GM18909 (cell line): ENCODE data around the gene ETV6.

Experiments used
- ATAC-seq: cut with Tn5 transposase; IDR thresholded peaks from one replicate; pipeline ENCODE4 v1.9.1; 2021; ENCODE audit warnings: mild to moderate bottlenecking; ENCODE audit not compliant: unreplicated experiment, poor library complexity

The ETV6 gene

DNA sequence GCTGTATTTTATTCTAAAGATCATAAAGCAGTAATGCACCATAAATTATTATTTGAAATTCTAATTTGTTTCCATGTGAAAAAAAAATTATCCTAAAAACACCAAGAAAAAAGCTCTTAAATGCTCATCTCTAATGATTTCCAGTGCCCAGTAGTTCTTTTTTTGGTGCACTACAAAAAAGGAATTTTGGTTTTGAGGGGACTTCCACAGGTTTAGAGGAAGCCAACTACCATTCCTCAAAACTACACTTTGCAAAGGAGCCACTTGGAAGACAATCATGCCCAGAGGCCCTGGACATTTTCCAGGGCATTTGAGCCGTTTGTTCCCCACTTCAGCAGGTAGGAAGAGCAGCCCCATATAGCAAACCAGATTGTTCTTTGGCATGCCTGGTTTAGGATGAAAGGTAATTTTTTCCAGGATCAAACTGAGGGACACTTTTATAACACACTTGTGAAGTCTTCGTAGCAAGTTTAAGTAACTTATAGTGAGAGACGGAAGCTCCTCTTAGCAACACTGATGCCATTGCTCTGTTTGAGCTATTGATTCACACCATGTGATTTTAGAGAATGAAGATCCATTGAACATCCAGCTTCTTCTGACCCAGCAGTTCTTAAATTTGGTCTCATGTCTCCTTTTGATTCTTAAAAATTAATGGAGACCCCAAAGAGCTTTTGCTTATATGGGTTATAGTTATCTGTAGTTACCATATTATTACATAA lies 187.9 kb downstream of the ETV6 start:
- no peak for ATAC-seq

DNA sequence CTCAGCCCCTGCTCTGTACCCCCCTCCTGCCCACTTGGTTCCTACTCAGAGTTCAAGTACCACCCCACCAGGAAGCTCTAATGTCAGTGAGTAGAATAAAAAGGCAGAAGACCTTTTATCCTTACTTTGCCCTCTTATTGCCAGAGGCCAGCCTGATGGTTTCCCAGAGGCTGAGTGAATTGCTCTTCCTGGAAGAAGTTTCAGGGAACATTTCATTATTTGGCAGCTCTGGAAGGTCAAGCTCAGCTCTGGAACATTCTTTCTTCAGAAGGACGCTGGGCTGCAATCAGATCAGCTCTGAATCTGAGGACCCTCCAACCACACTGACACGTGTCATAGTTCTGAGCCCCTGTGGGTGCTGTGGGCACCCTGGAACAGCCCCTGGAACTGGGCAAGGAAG lies 188.9 kb downstream of the ETV6 start:
- no peak for ATAC-seq

DNA sequence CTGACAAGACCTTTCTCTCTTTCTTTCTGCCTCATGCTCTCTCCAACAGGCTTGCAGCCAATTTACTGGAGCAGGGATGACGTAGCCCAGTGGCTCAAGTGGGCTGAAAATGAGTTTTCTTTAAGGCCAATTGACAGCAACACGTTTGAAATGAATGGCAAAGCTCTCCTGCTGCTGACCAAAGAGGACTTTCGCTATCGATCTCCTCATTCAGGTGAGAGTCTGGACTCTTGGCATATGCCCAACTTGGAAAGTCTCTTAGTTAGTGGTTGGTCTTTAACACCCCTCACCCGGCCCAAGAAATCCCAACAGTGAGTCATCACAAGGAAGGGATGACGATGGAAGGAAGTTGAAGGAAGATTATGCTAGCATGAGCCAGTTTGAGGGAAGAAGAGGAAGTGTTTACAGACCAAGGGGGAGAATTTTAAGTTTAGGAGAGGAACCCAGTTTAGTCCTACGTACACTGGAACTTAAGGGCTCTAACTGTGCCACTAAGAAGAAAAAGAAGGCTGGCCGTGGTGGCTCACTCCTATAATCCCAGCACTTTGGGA lies 189.7 kb downstream of the ETV6 start:
- ATAC-seq: no peak

DNA sequence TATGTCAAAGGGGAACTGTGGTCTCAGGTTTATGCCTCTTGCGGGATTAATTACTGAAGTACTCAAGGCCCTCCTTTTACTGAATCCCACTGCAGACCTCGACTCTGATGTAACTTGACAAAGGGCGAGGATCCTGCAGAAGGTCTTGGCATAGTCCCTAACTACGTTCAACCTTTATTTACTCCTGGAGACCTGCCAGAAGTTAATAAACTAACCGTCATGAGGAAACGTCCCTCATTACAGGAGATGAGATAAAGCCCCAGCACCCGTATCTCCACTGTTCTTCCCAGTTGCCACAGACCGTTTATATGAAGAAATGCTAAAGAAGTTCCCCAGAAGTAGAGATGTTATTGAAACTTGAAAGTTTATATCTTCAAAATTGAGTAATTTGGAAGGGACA lies 190.9 kb downstream of the ETV6 start:
- ATAC-seq: no peak

DNA sequence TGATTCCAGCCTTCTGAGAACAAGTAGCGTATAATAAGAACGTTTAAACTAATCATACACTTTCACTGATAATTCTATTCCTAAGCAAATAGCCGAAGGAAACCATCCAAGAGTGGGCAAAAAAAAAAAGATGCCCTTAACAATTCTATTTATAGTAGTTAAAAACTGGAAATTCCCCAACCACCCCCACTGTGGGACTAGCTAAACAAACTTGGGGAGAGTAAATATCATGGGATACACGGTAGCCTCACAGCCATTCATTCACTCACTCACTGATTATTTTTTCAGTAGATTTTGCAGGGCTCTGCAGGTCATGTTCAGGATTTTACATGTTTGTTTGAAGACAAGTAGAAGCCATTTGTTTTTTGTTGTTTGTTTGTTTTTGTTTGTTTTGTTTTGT lies 197.0 kb downstream of the ETV6 start:
- ATAC-seq: no peak

DNA sequence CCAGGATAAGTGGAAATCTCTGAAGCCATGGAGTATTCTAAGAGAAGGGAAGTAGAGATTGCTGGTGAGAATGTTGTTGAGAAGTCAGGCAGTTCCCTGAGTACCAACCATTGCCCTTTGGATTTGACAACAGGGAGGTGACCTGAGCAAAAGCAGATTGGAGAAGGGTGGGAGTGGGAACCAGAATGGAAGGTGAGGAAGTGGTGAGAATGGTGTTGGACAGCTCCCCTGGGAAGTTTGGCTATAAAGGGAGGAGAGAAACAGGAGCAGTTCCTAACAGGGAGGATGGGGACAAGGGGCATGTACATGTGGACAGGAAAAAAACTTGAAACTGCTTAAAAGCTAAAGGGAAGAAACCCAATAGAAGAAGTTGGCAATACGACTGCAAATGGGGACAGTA lies 198.1 kb downstream of the ETV6 start:
- no peak for ATAC-seq

DNA sequence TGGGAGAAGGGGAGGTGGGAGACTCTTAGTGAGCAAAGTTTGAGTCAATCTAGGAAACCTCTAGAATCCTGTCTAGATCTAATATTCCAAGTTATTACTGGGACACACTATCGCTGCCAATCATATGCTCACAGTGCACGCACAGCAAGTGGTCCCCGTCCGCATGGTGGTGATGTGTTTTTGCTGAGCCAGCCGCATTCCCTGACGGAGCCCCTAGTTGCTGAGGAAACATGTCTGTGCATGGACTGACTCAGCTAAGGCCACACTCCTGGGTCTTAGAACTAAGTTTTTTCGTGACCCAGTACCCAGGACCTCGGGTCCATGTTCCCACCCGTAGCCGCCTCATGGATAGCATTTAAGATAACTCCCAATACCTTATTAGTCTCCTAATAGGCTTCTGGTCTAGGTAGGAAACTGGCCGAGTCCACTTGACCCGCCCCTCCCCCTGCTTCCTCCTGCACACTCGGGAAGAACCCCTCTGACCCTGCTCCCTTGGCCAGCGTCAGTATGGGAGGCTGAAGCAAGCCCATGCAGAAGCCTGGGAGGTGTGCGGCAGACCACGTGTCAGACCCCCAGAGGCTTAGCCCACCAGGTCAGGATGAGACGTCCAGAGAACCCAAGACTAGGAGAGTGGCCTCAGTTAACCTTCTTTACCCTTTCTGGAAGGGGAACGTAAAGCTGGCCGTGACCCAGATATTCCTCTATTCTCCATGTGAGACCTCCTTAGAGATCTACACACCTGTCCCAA lies 200.5 kb downstream of the ETV6 start:
- no peak for ATAC-seq

DNA sequence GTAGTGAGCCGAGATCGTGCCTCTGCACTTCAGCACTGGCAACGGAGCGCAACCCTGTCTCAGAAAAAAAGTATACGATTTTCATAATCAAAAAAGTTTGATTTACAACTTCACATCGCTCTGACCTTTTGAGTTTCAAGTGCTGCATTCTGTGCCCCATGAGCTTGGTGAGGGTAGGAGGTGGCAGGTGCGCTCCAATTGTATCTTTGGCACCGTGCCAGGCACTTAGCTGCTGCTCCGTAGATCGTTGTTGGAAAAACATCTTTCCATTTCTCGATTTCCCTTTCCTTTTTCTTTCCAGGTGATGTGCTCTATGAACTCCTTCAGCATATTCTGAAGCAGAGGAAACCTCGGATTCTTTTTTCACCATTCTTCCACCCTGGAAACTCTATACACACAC lies 203.7 kb downstream of the ETV6 start:
- no peak for ATAC-seq

DNA sequence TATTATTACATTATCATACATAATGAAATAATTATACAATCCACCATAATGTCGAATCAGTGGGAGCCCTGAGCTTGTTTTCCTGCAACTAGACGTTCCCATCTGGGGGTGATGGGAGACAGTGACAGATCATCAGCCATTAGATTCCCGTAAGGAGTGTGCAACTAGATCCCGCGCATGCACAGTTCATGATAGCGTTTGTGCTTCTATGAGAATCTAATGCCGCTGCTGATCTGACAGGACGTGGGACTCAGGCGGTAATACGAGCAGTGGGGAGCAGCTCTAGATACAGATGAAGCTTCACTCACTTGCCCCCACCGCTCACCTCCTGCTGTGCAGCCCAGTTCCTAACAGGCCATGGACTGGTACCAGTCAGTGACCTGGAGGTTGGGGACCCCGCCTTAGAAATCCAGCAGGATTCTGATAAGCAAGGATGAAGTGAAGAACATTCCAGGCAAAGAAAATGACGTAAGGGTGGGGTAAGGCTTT lies 204.6 kb downstream of the ETV6 start:
- no peak for ATAC-seq

DNA sequence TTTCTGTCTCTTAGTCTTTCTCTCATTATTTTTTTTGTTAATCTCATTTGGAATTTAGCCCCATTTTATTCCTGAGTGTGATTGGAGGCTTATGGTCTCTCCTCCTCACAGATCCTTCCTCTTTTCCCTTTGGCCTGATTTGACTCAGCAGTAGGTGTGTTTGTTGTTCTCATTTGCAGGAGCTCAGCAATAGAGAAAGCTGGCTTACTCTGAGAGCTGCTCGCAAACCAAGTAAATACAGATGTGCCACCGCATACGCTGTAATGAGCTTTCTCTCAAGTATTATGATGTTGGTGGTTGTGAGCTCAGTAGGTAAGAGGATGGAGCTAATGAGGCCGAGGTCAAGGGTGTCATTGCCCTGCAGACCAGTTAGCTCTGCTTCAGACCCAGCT lies 206.5 kb downstream of the ETV6 start:
- ATAC-seq: peak; percentile 80

DNA sequence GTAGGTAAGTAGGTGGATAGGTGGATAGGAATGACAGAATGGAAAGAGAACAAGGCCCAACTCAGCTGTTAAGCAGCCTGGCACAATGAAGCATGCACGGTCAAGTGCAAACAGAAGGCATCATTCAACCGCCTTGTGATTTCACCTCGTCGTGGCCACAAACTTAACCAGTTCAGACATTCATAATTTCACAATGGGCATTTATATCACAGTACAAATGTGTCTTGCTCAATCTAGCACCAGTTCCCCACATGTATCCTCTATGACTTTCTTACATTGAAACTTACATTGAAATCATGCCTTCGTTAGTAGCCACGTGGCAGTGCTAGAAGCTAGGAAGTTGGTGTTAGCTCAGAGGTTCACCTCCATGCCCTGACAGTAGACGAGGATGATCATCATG lies 207.5 kb downstream of the ETV6 start:
- ATAC-seq: no peak

DNA sequence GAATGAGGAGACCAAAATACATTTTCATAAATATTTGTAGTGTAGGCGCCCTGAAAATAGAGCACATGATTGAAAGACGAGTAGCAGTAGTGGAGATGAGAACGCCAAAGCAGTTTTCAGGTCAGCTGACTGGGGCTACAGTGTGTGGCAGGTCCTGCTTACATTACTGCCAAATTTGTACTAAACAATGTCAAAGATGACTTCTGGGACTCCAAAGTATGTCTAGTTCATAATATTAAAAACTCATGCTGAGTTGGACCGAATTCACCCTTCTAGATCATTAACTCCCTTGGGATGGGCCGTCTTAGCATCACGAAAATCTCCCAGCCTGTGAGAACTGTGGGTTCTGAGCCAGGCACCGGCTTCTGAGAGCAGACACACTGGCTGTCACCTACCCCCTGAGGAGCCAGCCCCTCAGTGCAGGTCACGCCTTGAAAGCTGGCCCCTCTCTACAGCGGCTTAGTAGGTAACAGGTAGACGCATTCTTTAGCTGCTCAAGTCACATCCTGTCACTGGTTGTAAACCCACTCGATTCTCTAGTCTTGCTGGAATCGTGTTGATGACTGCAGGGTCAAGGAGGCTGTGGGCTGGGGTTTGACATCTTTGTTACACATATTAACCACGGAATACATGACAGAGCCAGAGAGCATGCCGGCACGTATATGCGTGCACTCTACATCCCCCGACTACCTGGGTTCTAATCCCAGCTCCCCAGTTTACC lies 210.4 kb downstream of the ETV6 start:
- no peak for ATAC-seq

DNA sequence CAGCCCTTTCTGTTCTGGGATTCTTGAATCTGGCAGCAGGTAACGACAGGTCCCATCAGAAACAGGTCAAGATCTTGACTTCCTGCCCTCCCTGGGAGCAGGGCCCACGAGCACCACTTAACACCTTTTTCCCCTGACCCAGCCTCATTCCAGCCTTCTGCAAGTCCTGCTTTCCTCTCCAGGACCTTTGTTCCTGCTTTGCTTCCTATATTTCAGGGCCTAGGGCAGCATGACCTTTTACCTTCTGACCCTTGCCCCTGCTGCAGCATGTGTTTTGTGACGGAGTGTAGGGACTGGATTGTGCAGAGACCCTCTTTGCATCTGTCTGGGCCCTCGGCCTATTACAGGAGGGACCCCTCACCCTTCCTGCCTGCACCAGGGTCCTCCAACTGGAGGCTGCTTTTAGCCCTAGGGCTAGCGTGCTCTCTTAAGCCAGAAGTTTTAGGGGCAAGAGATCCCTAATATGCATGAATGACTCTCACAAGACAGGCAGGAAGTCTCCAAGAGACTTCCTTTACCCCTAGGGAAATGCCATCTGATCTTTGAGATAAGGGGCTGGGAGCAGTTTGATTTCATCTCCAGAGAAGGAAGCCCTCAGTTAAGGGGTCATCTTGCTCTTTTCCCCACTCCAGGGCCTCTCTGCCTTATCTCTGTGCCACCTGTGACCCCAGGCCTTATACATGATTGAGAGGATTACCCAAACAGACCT lies 211.8 kb downstream of the ETV6 start:
- no peak for ATAC-seq

DNA sequence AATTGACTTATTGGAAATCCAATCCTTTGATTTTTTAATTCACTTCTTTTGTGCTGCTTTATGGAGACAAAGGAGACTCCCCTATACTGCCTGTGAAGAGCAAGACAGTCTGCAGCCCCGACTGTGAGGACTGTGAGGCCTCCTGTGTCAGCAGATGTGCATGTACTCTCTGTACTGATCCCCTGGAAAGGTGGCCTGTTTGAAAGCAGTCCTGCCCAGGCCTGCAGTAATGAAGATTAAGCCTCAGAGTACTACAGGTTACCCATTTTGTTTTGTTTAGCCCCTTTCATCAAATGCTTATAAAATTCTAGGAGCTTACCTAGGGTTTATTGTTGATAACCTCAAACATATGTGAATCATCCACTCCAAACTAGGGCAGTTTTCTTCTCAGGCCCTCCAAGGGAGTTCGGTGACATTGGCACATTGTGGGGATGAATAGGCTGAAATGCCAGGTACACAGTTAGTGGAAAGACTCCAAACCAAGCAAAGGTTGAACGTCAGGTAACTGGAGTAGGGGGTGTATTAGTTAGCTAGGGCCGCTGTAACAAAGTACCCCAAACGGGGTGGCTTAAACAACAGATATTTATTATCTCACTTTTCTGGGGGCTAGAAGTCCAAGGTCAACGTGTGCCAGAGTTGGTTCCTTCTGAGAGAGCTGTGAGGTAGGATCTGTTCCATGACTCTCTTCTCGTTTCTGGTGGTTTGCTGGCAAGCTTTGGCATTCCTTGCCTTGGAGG lies 212.6 kb downstream of the ETV6 start:
- ATAC-seq: no peak

DNA sequence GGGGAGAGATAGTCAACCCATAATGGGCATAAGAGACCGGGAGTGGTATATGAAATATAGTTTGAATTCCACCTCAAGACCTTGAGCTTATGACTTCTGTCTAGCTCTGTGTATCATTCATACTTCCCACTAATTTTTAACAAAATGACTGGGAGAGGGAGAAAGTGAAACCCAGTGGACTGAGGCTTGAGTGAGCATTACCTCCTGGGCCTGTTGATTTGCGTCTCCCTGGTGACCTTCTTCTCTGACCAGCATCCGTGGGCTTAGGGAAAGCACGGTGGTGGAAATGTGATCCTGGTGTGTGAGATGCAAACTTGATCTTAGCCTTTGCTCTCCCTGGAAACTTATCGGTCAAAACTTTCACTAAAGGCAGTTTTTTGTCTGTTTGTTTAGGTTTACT lies 213.3 kb downstream of the ETV6 start:
- ATAC-seq: no peak

DNA sequence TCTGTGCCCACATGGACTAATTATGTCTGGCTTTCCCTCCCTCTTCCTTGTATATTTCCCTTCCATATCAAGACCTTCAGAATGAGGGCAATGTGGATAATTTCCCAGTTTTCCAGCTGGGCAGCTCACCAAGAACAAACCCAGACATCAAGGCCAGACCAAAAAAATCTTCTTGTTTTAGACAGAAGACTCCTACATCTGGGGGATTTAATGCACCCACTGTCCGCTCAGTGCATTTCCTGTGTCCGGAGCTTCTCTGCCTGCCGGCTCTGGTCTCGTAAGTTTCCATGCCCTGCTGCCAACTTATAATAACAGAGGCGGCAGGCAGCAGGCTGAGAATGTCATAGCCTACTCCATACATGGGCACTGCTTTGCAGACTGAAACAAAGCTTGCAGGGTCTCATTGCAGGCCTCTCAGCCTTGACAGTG lies 214.0 kb downstream of the ETV6 start:
- ATAC-seq: no peak

DNA sequence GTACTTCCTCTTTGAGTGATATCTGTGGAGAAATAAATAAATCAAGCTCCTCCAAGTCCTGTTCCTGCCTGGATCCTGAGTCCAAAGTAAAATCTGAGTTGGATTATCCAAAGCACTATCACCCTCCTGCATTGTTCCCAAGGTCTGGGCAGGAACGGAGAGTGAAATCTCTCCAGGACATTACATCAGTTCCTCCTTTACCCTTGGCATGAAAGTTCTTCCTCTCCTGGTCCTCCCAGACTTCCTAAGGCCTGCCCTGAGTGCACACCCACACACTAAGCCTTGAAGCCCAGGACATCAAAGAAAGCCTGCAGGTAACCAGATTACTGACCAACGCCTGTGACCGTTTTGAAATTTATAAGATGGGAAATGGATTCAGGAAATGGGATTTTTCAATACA lies 214.5 kb downstream of the ETV6 start:
- ATAC-seq: no peak

DNA sequence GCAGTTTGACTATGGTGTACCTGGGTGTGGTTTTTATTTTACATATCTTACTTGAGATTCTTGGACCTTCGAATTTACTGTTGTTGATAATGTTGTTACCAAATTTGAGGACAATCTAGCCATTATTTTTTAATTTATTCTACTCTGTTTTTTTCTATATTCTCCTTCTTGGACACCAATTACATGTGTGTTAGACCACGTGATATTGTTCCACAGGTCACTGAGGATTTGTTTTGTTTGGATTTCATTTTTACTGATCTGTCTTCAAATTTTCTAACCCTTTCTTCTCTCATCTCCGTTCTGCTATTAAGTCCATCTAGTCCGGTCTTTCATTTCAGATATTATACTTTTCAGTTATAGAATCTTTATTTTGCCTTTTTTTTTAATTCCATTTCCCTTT lies 216.3 kb downstream of the ETV6 start:
- ATAC-seq: no peak

DNA sequence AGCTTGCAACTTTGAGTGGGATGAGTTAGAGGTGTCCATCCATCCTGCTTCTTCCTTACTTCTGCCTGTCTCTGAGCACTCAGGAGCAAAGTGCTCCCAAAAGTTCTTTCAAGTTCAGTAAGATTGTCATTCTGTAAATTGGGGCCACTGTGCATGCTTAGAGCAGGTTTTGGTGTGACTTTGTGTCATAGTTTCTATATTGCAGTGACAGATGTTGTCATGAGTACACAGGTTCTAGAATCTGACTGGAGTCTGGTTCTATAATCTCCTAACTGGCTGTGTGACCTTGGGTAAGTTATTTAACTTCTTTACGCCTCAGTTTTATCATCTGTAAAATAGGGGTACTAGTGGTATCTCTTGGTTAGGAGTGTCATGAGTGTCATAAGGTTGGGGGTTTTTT lies 218.6 kb downstream of the ETV6 start:
- ATAC-seq: no peak

DNA sequence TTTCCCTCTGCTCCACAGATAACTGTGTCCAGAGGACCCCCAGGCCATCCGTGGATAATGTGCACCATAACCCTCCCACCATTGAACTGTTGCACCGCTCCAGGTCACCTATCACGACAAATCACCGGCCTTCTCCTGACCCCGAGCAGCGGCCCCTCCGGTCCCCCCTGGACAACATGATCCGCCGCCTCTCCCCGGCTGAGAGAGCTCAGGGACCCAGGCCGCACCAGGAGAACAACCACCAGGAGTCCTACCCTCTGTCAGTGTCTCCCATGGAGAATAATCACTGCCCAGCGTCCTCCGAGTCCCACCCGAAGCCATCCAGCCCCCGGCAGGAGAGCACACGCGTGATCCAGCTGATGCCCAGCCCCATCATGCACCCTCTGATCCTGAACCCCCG lies 219.9 kb downstream of the ETV6 start:
- no peak for ATAC-seq
